GM23338 (cell line): ENCODE data around the gene LCP1. TPM values are rescaled to one million over a fixed set of nuclear protein-coding genes. Genes with fewer than 3 reads are reported as not detected.

Experiments
- ATAC-seq: fragments of 200-7000 bp; cut with Tn5 transposase; 3 replicates; pipeline ENCODE4 v1.9.1; 2020
- DNase-seq: peaks from one replicate; pipeline ENCODE4 v3.0.0-alpha.2; 2015; ENCODE audit warnings: low spot score
- H2AFZ ChIP-seq: fragments of 200-600 bp; sonication (generic); 2 replicates; pipeline ENCODE4 v1.8.0; 2016; ENCODE audit warnings: antibody characterized with exemption, mild to moderate bottlenecking, moderate library complexity
- H3F3A ChIP-seq: fragments of 200-600 bp; sonication (generic); replicated peaks from 2 replicates; pipeline ENCODE4 v1.8.0; 2017; ENCODE audit warnings: antibody characterized with exemption, mixed run types, low read depth
- H3K27ac ChIP-seq: fragments of 200-600 bp; sonication (generic); 2 replicates; pipeline ENCODE4 v1.6.1; 2016; ENCODE audit warnings: low read depth
- H3K27me3 ChIP-seq: fragments of 200-600 bp; sonication (generic); 2 replicates; pipeline ENCODE4 v1.8.0; 2016; ENCODE audit warnings: mild to moderate bottlenecking, mixed run types, moderate library complexity; ENCODE audit not compliant: insufficient read depth
- H3K36me3 ChIP-seq: fragments of 200-600 bp; sonication (generic); 2 replicates; pipeline ENCODE4 v1.8.0; 2016; ENCODE audit warnings: mild to moderate bottlenecking; ENCODE audit not compliant: insufficient read depth
- H3K4me1 ChIP-seq: fragments of 200-600 bp; sonication (generic); 2 replicates; pipeline ENCODE4 v1.8.0; 2016; ENCODE audit warnings: mild to moderate bottlenecking, moderate library complexity; ENCODE audit not compliant: insufficient read depth
- H3K4me2 ChIP-seq: fragments of 200-600 bp; sonication (generic); 2 replicates; pipeline ENCODE4 v1.7.1; 2017; ENCODE audit warnings: mixed run types
- H3K4me3 ChIP-seq: fragments of 200-600 bp; sonication (generic); 2 replicates; pipeline ENCODE4 v1.6.1; 2016; ENCODE audit warnings: mixed run types
- H3K79me2 ChIP-seq: fragments of 200-600 bp; sonication (generic); replicated peaks from 2 replicates; pipeline ENCODE4 v1.8.0; 2017; ENCODE audit warnings: mild to moderate bottlenecking; ENCODE audit not compliant: insufficient read depth
- H3K9me2 ChIP-seq: fragments of 200-600 bp; sonication (generic); 2 replicates; pipeline ENCODE4 v1.8.0; 2017; ENCODE audit not compliant: insufficient read depth
- H4K20me1 ChIP-seq: fragments of 200-600 bp; sonication (generic); replicated peaks from 2 replicates; pipeline ENCODE4 v1.8.0; 2017; ENCODE audit warnings: mild to moderate bottlenecking; ENCODE audit not compliant: insufficient read depth
- H3K27ac Mint-ChIP-seq: 2 replicates; pipeline ENCODE4 v1.8.0; 2020; ENCODE audit warnings: inconsistent platforms, mild to moderate bottlenecking, moderate library complexity, mixed read lengths
- H3K27me3 Mint-ChIP-seq: 3 replicates; pipeline ENCODE4 v1.8.0; 2022; ENCODE audit warnings: low read depth, mild to moderate bottlenecking, moderate library complexity, mixed read lengths, inconsistent platforms; ENCODE audit not compliant: insufficient read depth, poor library complexity
- H3K36me3 Mint-ChIP-seq: 3 replicates; pipeline ENCODE4 v1.8.0; 2021; ENCODE audit warnings: low read depth, mild to moderate bottlenecking, inconsistent platforms, moderate library complexity, mixed read lengths
- H3K4me1 Mint-ChIP-seq: 3 replicates; pipeline ENCODE4 v1.8.0; 2020; ENCODE audit warnings: mild to moderate bottlenecking, inconsistent platforms, mixed read lengths
- H3K4me3 Mint-ChIP-seq: 3 replicates; pipeline ENCODE4 v1.8.0; 2021; ENCODE audit warnings: moderate library complexity, mild to moderate bottlenecking, inconsistent platforms, mixed read lengths
- H3K9me3 Mint-ChIP-seq: 3 replicates; pipeline ENCODE4 v1.8.0; 2020; ENCODE audit warnings: moderate library complexity, mild to moderate bottlenecking, inconsistent platforms, mixed read lengths
- CREB1 ChIP-seq: fragments of 250-450 bp; sonication (Bioruptor Pico); IDR thresholded peaks from 2 replicates; pipeline ENCODE4 v1.5.0; 2020; ENCODE audit warnings: low read depth, mild to moderate bottlenecking, moderate library complexity
- CTCF ChIP-seq, 2 experiments: fragments of 200-600 bp in 1 of 2; sonication (generic) in 1 of 2; conservative IDR thresholded peaks; 2 replicates each; pipeline versions ENCODE4 v1.5.1 to v1.6.1; 2016 to 2017; ENCODE audit warnings: antibody characterized with exemption in 2 of 2, low read depth in 2 of 2, mild to moderate bottlenecking in 2 of 2, moderate library complexity in 1 of 2
- ETS1 ChIP-seq: IDR thresholded peaks from 2 replicates; pipeline ENCODE4 v1.6.1; 2016; ENCODE audit warnings: antibody characterized with exemption
- EZH2 ChIP-seq: fragments of 200-600 bp; sonication (generic); IDR thresholded peaks from one replicate; pipeline ENCODE4 v1.8.0; 2017; ENCODE audit warnings: antibody characterized with exemption, mild to moderate bottlenecking, low read depth; ENCODE audit not compliant: unreplicated experiment
- JUNB ChIP-seq: IDR thresholded peaks from one replicate; pipeline ENCODE4 v1.6.1; 2016; ENCODE audit warnings: antibody characterized with exemption; ENCODE audit not compliant: unreplicated experiment
- ZNF331 ChIP-seq: fragments of 250-450 bp; sonication (Bioruptor Pico); IDR thresholded peaks from 2 replicates; pipeline ENCODE4 v1.5.0; 2020; ENCODE audit warnings: low read depth, mild to moderate bottlenecking, moderate library complexity
- polyA plus RNA-seq: library from polyadenylated mRNA; unstranded; fragments of >200 nt; fragmentation: Nextera tagmentation; extraction: Ambion mirVana; gene quantifications from 2 replicates; pipeline ENCODE4 v1.2.1, GENCODE V29; 2016
- total RNA-seq: library from RNA; depleted of rRNA; stranded (reverse); fragments of >200 nt; shearing (Covaris generic); gene quantifications from 2 replicates; pipeline ENCODE4 v1.2.3, GENCODE V29; 2014

LCP1 gene
- total and polyA plus RNA-seq, 2 experiments from 2014 or later: 1.9 to 3.4 TPM

GRCh38 chr13:46160471-46161066, 21.4 kb downstream of the LCP1 start:
- Histone ChIP-seq H3K36me3 (no peaks in the 10 kb centered on the region), H3K4me3 (no peak overlapping the region), H3K4me1 (no peaks in the 10 kb centered on the region), H3K27me3 (no peaks in the 10 kb centered on the region), H3K27ac (no peak overlapping the region), H4K20me1 (no peaks in the 10 kb centered on the region), H3K9me2 (no peaks in the 10 kb centered on the region), H3F3A (no peaks in the 10 kb centered on the region), H2AFZ (no peak overlapping the region), H3K4me2 (no peak overlapping the region), H3K79me2 (no peaks in the 10 kb centered on the region)
- 0 out of 3 replicates have a peak, but pooled peaks cover 6% of the 10 kb centered on the region for H3K36me3 Mint-ChIP-seq
- no peak overlapping the region for H3K4me3 Mint-ChIP-seq
- TF ChIP-seq EZH2 (no peak), CTCF (conservative IDR thresholded peaks at IDR 0.05; ENCODE audit: low read depth in 2 of 2) (peak; percentile 82 to 84)
- DNase-seq: peak; percentile 79
- no peak overlapping the region for H3K27ac Mint-ChIP-seq
- H3K4me1 Mint-ChIP-seq: no peaks in the 10 kb centered on the region
- ATAC-seq: peak; percentile 73
- H3K27me3 Mint-ChIP-seq: peaks cover 3% of the 10 kb centered on the region
- H3K9me3 Mint-ChIP-seq: peaks cover 13% of the 10 kb centered on the region

- H3F3A ChIP-seq: no peaks in the 10 kb centered on the region
- Mint-ChIP-seq H3K27ac (no peak overlapping the region), H3K4me1 (no peaks in the 10 kb centered on the region), H3K36me3 (0 out of 3 replicates have a peak, but pooled peaks cover 6% of the 10 kb centered on the region), H3K4me3 (no peak overlapping the region), H3K9me3 (peaks cover 13% of the 10 kb centered on the region), H3K27me3 (peaks cover 2% of the 10 kb centered on the region)
- no peaks in the 10 kb centered on the region for H3K4me1 ChIP-seq
- TF ChIP-seq ZNF331 (peak; percentile 48; the same call in 1 of the 2 replicates), JUNB (no peak)
- no peaks in the 10 kb centered on the region for H3K27me3 ChIP-seq
- H3K27ac ChIP-seq: no peak overlapping the region
- H2AFZ ChIP-seq: no peak overlapping the region
- no peaks in the 10 kb centered on the region for H4K20me1 ChIP-seq
- H3K79me2 ChIP-seq: no peaks in the 10 kb centered on the region
- no peaks in the 10 kb centered on the region for H3K9me2 ChIP-seq
- H3K36me3 ChIP-seq: no peaks in the 10 kb centered on the region
- DNase-seq: no peak
- H3K4me3 ChIP-seq: no peak overlapping the region
- H3K4me2 ChIP-seq: no peak overlapping the region
- no peak for ATAC-seq
These were observed 21.9 kb downstream of the LCP1 start for GRCh38 chr13:46160065-46160464.

GRCh38 chr13:46158983-46159382, 23.0 kb downstream of the LCP1 start:
- Mint-ChIP-seq H3K9me3 (peaks cover 13% of the 10 kb centered on the region), H3K27ac (no peak overlapping the region), H3K36me3 (0 out of 3 replicates have a peak, but pooled peaks cover 6% of the 10 kb centered on the region), H3K27me3 (peaks cover 2% of the 10 kb centered on the region), H3K4me3 (no peak overlapping the region), H3K4me1 (no peaks in the 10 kb centered on the region)
- H2AFZ ChIP-seq: no peak overlapping the region
- H3K79me2 ChIP-seq: no peaks in the 10 kb centered on the region
- no peaks in the 10 kb centered on the region for H3K27me3 ChIP-seq
- H3F3A ChIP-seq: no peaks in the 10 kb centered on the region
- no peak overlapping the region for H3K27ac ChIP-seq
- ATAC-seq (no peak), DNase-seq (no peak)
- H3K4me3 ChIP-seq: no peak overlapping the region
- H3K36me3 ChIP-seq: no peaks in the 10 kb centered on the region
- no peaks in the 10 kb centered on the region for H3K4me1 ChIP-seq
- H4K20me1 ChIP-seq: no peaks in the 10 kb centered on the region
- H3K9me2 ChIP-seq: no peaks in the 10 kb centered on the region
- H3K4me2 ChIP-seq: no peak overlapping the region
- no peak for TF ChIP-seq ZNF331
- TF ChIP-seq JUNB: no peak
- TF ChIP-seq CTCF (conservative IDR thresholded peaks at IDR 0.05; ENCODE audit: low read depth in 2 of 2): no peak
- no peak for TF ChIP-seq ETS1
- TF ChIP-seq CREB1 (CRISPR knock-in tag): no peak
